ENCODE data around the gene SLC49A3. TPM values are rescaled to one million over a fixed set of nuclear protein-coding genes. Genes with fewer than 3 reads are reported as not detected.
A peak's percentile ranks its signal among the peaks of the same experiment; 100 is the strongest.

The SLC49A3 gene
- total RNA-seq, 1 experiment from 2014 or later, result 5.5 TPM

GRCh38 chr4:683247-683897 is 5.6 kb downstream of the SLC49A3 start:
- Histone ChIP-seq H3K4me1 (ENCODE audit: control insufficient read depth in 1 of 2, insufficient read depth in 2 of 2, low read length in 2 of 2) (peaks cover 24 to 45% of the 10 kb centered on the region in 2 experiments), H3K36me3 (ENCODE audit: control insufficient read depth in 1 of 2, insufficient read depth in 2 of 2, low read length in 2 of 2) (no peaks in the 10 kb centered on the region), H4K20me1 (ENCODE audit: insufficient read depth) (no peaks in the 10 kb centered on the region), H3K27ac (ENCODE audit: low read depth, low read length) (peak overlapping the region; percentile 27; the same call in 1 of the 2 replicates), H3K27me3 (ENCODE audit: insufficient read depth, low read length) (no peaks in the 10 kb centered on the region), H3K4me2 (ENCODE audit: low read length) (no peak overlapping the region), H3K9me3 (ENCODE audit: control insufficient read depth in 1 of 2, insufficient read depth in 1 of 2, low read depth in 1 of 2, low read length in 2 of 2) (no peaks in the 10 kb centered on the region), H3K79me2 (ENCODE audit: insufficient read depth, low read length) (peaks cover 4% of the 10 kb centered on the region; the same call in 1 of the 2 replicates), H2AFZ (ENCODE audit: low read depth, low read length, poor library complexity, severe bottlenecking) (no peak overlapping the region), H3K9me2 (ENCODE audit: insufficient read depth) (no peaks in the 10 kb centered on the region), H3K9ac (ENCODE audit: low read length) (no peak overlapping the region), H3K4me3 (replicated peaks in 1 of 2; ENCODE audit: low read depth in 1 of 2, low read length in 2 of 2) (no peak overlapping the region)
- ChIA-PET POLR2A (interaction anchor here (1.0 kb wide), 1 partner anchor 9 kb away, joined by 3 read pairs; the partner anchor contains the start of genes ATP5ME and MYL5), CTCF (interaction anchor here (0.6 to 1.7 kb wide), 4 partner anchors 9 to 80 kb away, joined by 3 to 14 read pairs (median 4); partner anchors contain the start of genes ATP5ME and MYL5), RAD21 (ENCODE audit: low non-redundant PET in 1 of 2, low total read pairs in 2 of 2, uncharacterized antibody in 2 of 2, unreplicated experiment in 2 of 2) (interaction anchor here in 1 of 2 experiments (1.5 kb wide), 1 partner anchor 81 kb away, joined by 4 read pairs; no protein-coding TSS in a partner anchor)
- BruUV-seq (replicated peaks), result no TSS peak
- TF ChIP-seq SRF (IDR thresholded peaks at IDR 0.05; ENCODE audit: low read depth), result no peak
- no peak for TF ChIP-seq RAD21 (IDR thresholded peaks at IDR 0.05; ENCODE audit: low read depth)
- no peak for TF ChIP-seq CBX3 (IDR thresholded peaks at IDR 0.05; ENCODE audit: low read depth)
- no peak for TF ChIP-seq ZBTB33 (IDR thresholded peaks at IDR 0.05; ENCODE audit: extremely low read depth, insufficient replicate concordance, low read length)
- TF ChIP-seq POLR2A (IDR thresholded peaks at IDR 0.05; ENCODE audit: borderline replicate concordance, extremely low read depth, insufficient read depth, insufficient read length), result no peak
- TF ChIP-seq EZH2phosphoT487 (IDR thresholded peaks at IDR 0.05; ENCODE audit: borderline replicate concordance), result no peak
- no peak for TF ChIP-seq REST (IDR thresholded peaks at IDR 0.05; ENCODE audit: low read depth)
- TF ChIP-seq ZNF274 (IDR thresholded peaks at IDR 0.05; ENCODE audit: low read depth, low read length), result no peak
- TF ChIP-seq FOSL1 (IDR thresholded peaks at IDR 0.05; ENCODE audit: low read depth), result no peak
- TF ChIP-seq CTCF (IDR thresholded peaks at IDR 0.05 in 2 of 3, conservative IDR thresholded peaks at IDR 0.05 in 1 of 3; ENCODE audit: borderline replicate concordance in 1 of 3, insufficient read depth in 1 of 3, low read depth in 2 of 3, low read length in 2 of 3), result no peak
- no peak for TF ChIP-seq ELF1 (IDR thresholded peaks at IDR 0.05; ENCODE audit: borderline replicate concordance, low read depth)
- TF ChIP-seq POLR2AphosphoS5 (IDR thresholded peaks at IDR 0.05; ENCODE audit: low read depth, low read length), result no peak
- no peak for TF ChIP-seq SP1 (IDR thresholded peaks at IDR 0.05; ENCODE audit: low read depth)
- TF ChIP-seq EZH2 (IDR thresholded peaks at IDR 0.05), result no peak
- no peak for TF ChIP-seq SIN3A (IDR thresholded peaks at IDR 0.05; ENCODE audit: low read depth)
- no peak for TF ChIP-seq EGR1 (IDR thresholded peaks at IDR 0.05; ENCODE audit: low read depth)
- TF ChIP-seq TCF7L2 (IDR thresholded peaks at IDR 0.05; ENCODE audit: borderline replicate concordance, extremely low read depth, insufficient read depth, insufficient read length), result no peak
- intact Hi-C loops (cut with micrococcal nuclease), result no loop called here
- DNase-seq (ENCODE audit: low read depth, low spot score) (no peak), ATAC-seq (no peak)

Measured in HCT116 (cell line).